Measurements from ENCODE around the gene ADD2. TPM values are rescaled to one million over a fixed set of nuclear protein-coding genes. Genes with fewer than 3 reads are reported as not detected.

Gene ADD2
- total RNA-seq, 1 donor from 2014 or later: 4.8 TPM

- Histone ChIP-seq H3K27ac (ENCODE audit: low read depth, low read length) (no peak overlapping the region), H3K4me2 (ENCODE audit: low read length) (no peak overlapping the region), H3K4me1 (ENCODE audit: insufficient read depth, low read length) (no peaks in the 10 kb centered on the region), H3K4me3 (ENCODE audit: insufficient read depth, low read depth, low read length) (no peak overlapping the region), H3K9ac (ENCODE audit: low read length) (no peak overlapping the region), H3K9me3 (ENCODE audit: insufficient read depth, low read depth, low read length) (no peaks in the 10 kb centered on the region), H3K27me3 (ENCODE audit: insufficient read depth, low read length) (no peaks in the 10 kb centered on the region), H4K20me1 (ENCODE audit: insufficient read depth, low read length) (no peaks in the 10 kb centered on the region), H3K79me2 (ENCODE audit: insufficient read depth, low read length) (no peaks in the 10 kb centered on the region), H3K36me3 (ENCODE audit: insufficient read depth, low read length) (no peaks in the 10 kb centered on the region), H2AFZ (ENCODE audit: low read depth, low read length) (no peak overlapping the region)
- no peak for FAIRE-seq
- Mint-ChIP-seq H3K4me1 (ENCODE audit: low read depth, unreplicated experiment) (no peaks in the 10 kb centered on the region), H3K4me3 (ENCODE audit: unreplicated experiment) (no peak overlapping the region), H3K9me3 (ENCODE audit: unreplicated experiment) (no peaks in the 10 kb centered on the region), H3K27ac (ENCODE audit: unreplicated experiment) (no peak overlapping the region), H3K27me3 (ENCODE audit: low read depth, unreplicated experiment) (peaks cover 22% of the 10 kb centered on the region), H3K36me3 (ENCODE audit: low read depth, unreplicated experiment) (no peaks in the 10 kb centered on the region)
- no peak for DNase-seq (ENCODE audit: low read depth)
- TF ChIP-seq CTCF (IDR thresholded peaks at IDR 0.05; ENCODE audit: insufficient read depth, low read depth, low read length) (no peak), EZH2 (IDR thresholded peaks at IDR 0.05; ENCODE audit: insufficient read depth, low read length) (no peak)
These were observed 55.1 kb downstream of the ADD2 start for GRCh38 chr2:70712916-70713315.

- Mint-ChIP-seq H3K27ac (ENCODE audit: unreplicated experiment) (no peak overlapping the region), H3K4me3 (ENCODE audit: unreplicated experiment) (no peak overlapping the region), H3K4me1 (ENCODE audit: low read depth, unreplicated experiment) (no peaks in the 10 kb centered on the region), H3K36me3 (ENCODE audit: low read depth, unreplicated experiment) (no peaks in the 10 kb centered on the region), H3K27me3 (ENCODE audit: low read depth, unreplicated experiment) (peaks cover 12% of the 10 kb centered on the region), H3K9me3 (ENCODE audit: unreplicated experiment) (no peaks in the 10 kb centered on the region)
- Histone ChIP-seq H3K9ac (ENCODE audit: low read length) (no peak overlapping the region), H3K4me1 (ENCODE audit: insufficient read depth, low read length) (no peaks in the 10 kb centered on the region), H3K27ac (ENCODE audit: low read depth, low read length) (no peak overlapping the region), H2AFZ (ENCODE audit: low read depth, low read length) (no peak overlapping the region), H3K27me3 (ENCODE audit: insufficient read depth, low read length) (no peaks in the 10 kb centered on the region), H3K36me3 (ENCODE audit: insufficient read depth, low read length) (no peaks in the 10 kb centered on the region), H3K4me3 (ENCODE audit: insufficient read depth, low read depth, low read length) (no peak overlapping the region), H4K20me1 (ENCODE audit: insufficient read depth, low read length) (no peaks in the 10 kb centered on the region), H3K4me2 (ENCODE audit: low read length) (no peak overlapping the region), H3K79me2 (ENCODE audit: insufficient read depth, low read length) (no peaks in the 10 kb centered on the region), H3K9me3 (ENCODE audit: insufficient read depth, low read depth, low read length) (no peaks in the 10 kb centered on the region)
- FAIRE-seq (no peak), DNase-seq (ENCODE audit: low read depth) (no peak)
- TF ChIP-seq EZH2 (IDR thresholded peaks at IDR 0.05; ENCODE audit: insufficient read depth, low read length): no peak
- no peak for TF ChIP-seq CTCF (IDR thresholded peaks at IDR 0.05; ENCODE audit: insufficient read depth, low read depth, low read length)
These were observed 56.8 kb downstream of the ADD2 start for GRCh38 chr2:70711191-70711590.

GRCh38 chr2:70710038-70710690 lies 57.8 kb downstream of the ADD2 start:
- Histone ChIP-seq H3K9ac (ENCODE audit: low read length) (no peak overlapping the region), H3K27ac (ENCODE audit: low read depth, low read length) (no peak overlapping the region), H4K20me1 (ENCODE audit: insufficient read depth, low read length) (no peaks in the 10 kb centered on the region), H3K4me2 (ENCODE audit: low read length) (no peak overlapping the region), H3K36me3 (ENCODE audit: insufficient read depth, low read length) (no peaks in the 10 kb centered on the region), H3K4me3 (ENCODE audit: insufficient read depth, low read depth, low read length) (no peak overlapping the region), H3K4me1 (ENCODE audit: insufficient read depth, low read length) (no peaks in the 10 kb centered on the region), H3K9me3 (ENCODE audit: insufficient read depth, low read depth, low read length) (no peaks in the 10 kb centered on the region), H3K79me2 (ENCODE audit: insufficient read depth, low read length) (no peaks in the 10 kb centered on the region), H3K27me3 (ENCODE audit: insufficient read depth, low read length) (no peaks in the 10 kb centered on the region), H2AFZ (ENCODE audit: low read depth, low read length) (no peak overlapping the region)
- Mint-ChIP-seq H3K36me3 (ENCODE audit: low read depth, unreplicated experiment) (no peaks in the 10 kb centered on the region), H3K27me3 (ENCODE audit: low read depth, unreplicated experiment) (peaks cover 7% of the 10 kb centered on the region), H3K27ac (ENCODE audit: unreplicated experiment) (no peak overlapping the region), H3K9me3 (ENCODE audit: unreplicated experiment) (no peaks in the 10 kb centered on the region), H3K4me1 (ENCODE audit: low read depth, unreplicated experiment) (no peaks in the 10 kb centered on the region), H3K4me3 (ENCODE audit: unreplicated experiment) (no peak overlapping the region)
- DNase-seq (ENCODE audit: low read depth) (peak; percentile 16), FAIRE-seq (no peak)
- TF ChIP-seq EZH2 (IDR thresholded peaks at IDR 0.05; ENCODE audit: insufficient read depth, low read length) (no peak), CTCF (IDR thresholded peaks at IDR 0.05; ENCODE audit: insufficient read depth, low read depth, low read length) (no peak)
